NCI-H2227 treated with DMSO at 0.1 percent for 48 hours (cell line): Measurements from ENCODE around the gene RGS7.
"Not testable (repeated sequence)": the region's sequence is repeated elsewhere in the genome, so short reads cannot be mapped to it uniquely, and the experiment has no call there.

ENCODE experiments used
- DNase-seq: peaks from one replicate; lab custom pipeline; 2025; lab: John Stamatoyannopoulos, UW

The RGS7 gene

DNA sequence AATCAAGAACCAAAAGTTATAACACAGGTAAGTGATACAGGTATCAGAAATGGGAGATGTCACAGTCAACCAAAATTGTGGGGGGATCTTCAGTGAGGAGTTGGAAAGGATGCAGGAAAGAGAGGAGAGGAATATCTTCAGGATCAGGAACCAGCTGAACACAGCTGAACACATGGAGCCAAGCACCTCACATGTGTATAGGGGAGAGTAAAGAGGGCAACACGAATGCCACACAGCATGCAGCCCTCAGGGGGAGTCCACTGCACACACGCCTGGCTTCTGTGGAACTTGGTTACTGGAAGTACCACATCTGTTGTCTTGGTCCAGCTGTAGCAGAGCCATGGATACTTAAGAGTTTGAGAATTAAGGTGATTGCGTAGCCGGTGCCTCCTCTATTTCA, 218.8 kb downstream of the RGS7 start:
- no peak for DNase-seq

DNA sequence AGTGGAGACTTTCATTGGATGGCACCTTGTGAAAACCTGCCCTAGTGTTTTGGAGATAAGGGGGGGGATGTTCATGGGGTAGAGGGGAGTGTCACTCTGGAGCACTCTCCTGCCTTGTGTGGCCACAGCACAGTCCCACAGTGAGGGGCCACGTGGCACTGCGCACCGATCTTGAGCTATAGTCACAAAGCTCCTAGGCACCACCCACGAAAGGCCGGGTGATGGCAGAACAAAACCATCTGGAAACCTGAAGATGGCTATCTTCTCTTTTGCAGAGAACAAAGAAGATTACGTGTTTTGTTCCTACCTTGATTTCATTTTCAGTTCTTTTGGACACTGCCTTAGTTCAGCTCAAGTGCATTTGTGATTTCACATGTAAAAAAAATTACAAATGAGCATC, 220.6 kb downstream of the RGS7 start:
- DNase-seq, result no peak

DNA sequence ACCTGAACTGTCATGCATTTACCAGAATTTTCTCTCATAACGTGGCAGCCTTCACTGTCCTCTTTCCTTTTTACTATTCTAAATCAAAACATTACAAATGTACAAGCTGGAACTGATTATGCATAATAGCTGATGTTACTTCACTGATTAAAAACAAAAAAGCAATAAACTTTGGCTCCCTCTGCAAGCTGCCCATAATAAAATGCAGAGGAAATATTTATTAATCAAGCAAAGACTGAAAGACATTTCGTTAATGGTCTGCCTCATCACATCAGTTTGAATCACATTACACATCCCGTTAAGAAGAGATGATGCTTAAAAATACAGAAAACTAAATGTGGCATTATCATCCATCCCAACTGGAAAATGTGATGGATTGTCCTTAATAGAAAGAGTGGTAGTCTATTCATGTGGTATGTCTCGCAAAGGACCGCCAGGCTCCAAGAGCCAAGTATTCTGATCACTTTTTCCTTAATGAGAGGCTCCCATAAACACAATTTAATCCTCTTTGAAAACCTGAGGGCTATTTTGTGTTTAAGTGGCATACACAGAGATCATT, 225.3 kb downstream of the RGS7 start:
- no peak for DNase-seq

DNA sequence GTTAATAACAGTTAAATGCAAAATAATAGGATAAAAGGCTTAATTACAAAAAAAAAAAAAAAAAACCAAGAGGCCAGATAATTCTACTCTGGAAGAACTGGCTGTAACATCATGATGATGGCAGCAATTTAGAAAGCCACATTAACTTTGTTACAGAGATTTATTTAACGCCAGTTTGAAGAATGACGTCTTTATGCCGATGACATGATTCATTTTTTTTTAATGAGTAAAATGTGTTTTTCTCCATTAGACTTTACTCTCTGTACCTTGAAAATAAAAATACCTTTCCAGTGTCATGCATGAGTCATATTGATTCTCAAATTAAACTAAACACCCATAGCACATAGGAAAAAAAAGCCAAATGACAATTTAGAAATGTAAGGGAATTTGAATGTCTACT, 226.1 kb downstream of the RGS7 start:
- no peak for DNase-seq

DNA sequence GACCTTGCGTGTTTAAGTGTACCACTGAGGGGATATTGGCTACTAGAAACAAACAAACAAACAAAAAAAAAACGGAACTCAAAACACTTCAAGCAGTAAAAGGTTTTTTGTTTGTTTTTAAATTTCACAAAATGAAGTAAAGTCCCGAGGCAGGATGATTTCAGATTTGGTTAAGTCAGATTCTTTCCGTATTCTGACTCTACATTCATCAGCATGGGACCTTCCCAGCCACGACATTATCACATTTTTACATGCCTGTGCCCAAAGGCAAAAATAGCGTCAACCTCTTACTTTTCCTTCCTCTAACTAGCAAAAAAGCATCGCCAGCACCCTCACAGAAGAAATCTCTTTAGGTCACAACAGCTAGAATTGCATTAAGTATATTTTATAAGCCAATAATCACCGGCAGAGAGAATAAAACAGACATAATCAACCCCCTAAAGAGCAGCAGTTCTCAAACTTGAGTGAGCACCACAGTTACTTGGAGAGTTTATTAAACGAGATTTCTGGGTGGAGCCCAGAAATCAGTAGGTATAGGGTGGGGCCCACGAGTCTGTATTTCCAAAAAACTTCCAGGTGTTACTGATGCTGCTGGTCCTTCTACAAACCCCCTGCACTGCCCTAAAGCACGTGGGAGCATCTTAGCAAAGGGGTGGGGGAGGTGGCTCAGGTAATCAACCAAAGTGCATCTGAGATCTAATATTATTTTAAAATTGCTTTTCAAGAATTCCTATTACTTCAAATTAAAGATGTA, 227.6 kb downstream of the RGS7 start:
- no peak for DNase-seq

DNA sequence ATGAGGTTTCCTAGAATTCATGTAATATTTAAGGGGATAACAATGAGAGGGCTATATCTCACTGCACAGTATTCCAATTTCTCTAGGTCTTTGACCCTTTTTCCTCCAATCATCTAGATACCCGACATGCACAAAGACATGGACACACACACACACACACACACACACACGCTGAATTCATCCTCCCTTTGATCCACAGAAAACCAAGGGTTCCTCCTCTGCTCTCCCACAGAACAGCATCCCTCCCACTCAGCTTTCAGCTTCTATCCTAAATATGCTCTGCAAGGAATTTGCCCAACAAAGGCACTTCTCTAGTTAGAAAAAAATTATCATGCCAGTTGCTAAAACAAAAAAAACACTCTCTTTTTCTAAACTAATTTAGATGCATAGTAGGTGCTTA, 231.7 kb downstream of the RGS7 start:
- DNase-seq, result no peak

DNA sequence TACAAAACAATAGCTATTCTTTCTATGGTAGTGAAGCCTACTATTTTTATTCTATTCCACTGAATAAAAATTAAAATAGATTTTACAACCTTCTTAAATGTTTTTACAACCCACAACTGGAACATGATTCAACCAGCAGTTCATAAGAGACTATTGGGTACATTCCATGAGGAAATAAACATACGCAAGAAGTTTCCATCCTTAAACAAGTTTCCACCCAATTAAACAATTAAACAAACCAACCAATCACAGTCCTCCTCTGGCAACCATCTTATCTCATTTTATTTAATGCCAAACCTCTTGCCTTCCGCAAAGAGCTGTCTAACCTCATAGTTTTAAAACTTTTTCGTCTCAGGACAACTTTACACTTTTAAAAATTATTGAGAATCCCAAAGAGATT, 239.0 kb downstream of the RGS7 start:
- DNase-seq, result no peak

DNA sequence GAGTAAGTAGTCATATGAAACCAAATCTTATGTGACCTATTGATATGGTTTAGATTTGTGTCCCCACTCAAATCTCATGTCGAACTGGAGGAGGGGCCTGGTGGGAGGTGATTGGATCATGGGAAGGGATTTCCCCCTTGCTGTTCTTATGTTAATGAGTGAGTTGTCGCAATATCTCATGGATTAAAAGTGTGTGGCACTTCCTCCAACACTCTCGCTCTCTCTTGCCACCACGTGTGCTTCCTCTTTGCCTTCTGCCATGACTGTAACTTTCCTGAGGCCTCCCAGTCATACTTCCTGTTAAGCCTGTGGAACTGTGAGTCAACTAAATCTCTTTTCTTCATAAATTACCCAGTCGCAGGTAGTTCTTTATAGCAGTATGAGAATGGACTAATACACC, 241.2 kb downstream of the RGS7 start:
- DNase-seq, result no peak

DNA sequence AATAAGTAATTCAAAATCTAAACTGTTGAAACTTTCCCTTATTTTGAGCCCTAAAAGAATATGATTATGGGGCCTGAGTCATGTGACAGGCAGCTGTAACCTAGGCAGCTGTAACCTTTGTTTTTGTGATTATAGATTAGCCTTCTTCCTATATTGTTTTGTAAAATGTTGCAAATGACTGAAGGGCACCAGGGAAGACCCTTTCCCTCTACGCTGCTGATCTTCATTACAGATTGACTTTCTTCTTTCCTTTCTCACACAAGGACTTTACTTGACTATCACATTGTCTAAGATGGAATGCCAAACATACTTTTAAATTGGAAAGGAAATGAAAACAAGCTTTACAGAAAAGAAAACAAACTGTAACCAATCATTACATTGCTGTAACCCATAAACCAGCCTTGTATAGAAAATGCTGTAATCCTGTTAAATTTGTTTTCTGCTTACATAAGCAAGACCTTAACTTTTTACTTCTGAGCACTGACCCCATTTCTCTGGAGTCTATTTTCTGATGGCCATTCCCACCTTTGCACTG, 242.2 kb downstream of the RGS7 start:
- no peak for DNase-seq

DNA sequence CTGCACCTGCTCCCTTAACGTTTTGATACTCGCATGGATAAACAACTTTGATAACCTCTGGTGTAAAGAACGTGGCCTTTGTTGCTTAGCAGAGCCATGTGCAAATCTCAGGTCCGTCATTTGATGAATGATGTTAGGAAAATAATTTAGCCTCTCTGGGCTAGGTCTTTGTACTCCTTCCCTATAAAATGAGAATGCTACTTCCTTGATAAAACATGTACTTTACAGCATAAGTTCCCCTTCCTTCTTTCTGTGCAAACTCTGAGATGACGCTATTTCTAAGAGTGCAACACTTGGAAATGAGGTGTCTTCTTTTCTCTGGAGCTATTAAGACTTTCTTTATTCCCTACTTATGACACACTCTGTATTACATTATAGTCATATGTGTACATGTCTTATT, 243.4 kb downstream of the RGS7 start:
- no peak for DNase-seq

DNA sequence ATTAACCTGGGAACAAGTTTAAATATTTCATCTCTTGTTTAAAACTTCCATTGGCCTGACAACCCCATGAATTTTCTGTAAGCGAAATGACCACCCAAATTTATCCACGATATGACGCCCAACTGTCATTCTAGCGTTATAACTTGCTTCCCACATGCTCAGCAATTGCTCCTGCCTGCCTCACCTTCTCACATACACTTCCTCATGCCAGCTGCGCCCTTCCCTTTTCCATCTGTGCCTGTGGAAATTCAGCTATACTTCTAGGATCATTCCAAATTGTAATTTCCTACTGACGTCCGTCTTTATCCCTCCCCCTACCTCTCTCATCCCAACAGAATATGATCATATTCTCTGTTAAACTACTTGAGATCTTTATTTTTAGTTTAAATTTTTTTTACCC, 248.0 kb downstream of the RGS7 start:
- DNase-seq, result no peak

DNA sequence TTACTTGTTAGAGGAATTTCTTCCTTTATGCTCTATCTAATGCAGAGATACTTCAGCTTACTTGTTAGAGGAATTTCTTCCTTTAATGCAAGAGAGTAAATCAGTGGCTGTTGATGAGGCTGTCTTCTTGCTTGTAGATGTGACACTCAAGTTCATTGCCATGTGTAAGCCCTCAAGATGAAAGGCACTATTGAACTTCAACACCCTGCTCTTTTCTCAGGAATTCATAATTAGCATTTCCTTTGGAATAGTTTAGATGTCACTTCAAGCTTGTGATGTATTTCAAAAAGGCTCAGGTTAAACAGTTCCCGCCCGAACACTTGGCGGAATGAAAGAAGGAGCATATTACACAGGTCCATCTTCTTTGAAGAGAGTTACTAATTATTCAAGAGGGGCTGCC, 251.9 kb downstream of the RGS7 start:
- DNase-seq, result no peak

DNA sequence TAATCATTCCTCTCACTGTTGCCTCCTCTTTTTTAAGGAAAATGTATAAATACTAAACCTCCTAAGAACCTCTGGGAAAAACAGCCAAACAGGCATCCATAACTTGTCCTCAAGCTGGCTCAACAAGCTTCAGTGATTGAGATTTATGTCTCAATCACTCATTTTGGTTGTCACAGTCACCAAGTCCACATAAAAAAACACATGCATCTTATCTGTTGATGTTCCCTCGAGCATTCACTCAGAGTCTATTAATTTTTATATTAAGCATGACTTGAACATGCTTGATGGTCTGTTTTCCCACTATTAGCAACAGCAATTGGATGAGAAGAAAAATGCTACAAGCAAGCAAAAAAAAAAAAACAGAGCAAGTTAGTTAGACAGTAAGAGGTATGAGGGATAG, 254.3 kb downstream of the RGS7 start:
- DNase-seq, result no peak

DNA sequence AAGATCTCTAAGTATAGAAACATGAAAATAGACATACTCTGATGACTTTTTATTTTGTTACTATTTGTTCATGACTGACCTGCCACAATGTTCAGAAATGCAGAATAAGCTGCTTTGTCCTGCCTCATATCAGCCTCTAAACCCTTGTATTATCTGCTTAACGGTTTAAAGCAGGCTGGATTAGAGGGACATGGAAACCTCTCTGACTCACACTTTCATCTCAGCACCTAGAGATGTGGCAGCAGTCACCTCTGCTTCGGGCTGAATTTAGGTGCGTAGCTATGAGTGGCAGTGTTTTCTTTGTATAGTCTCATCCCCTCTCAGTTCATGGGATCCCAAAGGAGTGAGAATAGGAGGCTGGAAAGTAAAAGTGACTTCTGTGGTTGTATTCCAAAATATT, 255.4 kb downstream of the RGS7 start:
- DNase-seq, result no peak

DNA sequence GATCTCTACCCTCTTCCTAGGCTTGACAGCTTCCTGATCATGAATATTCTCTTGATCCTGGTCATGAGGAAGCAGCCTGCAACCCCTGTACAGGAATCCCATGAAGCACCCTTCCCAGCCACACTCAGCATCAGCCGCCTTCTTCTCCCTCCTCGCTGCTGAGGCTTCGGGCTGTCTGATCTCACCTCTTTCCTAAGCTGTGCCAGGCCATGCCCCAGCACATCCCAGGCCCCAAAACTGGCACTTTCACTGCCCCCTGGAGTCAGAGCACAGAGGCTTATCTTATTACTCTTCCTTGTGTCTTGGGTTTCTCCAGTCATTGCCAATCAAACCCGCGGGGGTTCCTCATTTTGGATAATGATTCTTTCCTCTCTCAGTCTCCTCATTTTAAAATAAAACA, 259.5 kb downstream of the RGS7 start:
- no peak for DNase-seq

DNA sequence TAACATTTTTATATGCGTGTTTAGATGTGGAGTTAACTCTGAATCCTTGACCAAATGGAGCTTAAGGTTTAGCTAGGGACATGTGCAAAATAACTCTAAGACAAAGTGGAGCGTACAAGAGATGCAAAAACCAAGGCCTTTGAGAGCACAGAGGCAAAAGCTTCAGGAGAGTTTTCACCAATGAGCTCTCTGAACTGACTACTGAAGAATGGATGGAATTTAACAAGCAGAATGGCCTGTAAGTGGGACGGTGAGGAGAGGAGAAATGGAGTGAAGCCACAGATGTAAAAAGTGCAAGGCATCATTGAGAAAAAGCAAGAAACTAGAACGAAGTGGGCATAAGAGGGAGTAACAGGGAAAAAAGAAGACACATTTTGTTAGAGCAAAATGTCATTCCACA, 260.0 kb downstream of the RGS7 start:
- no peak for DNase-seq

DNA sequence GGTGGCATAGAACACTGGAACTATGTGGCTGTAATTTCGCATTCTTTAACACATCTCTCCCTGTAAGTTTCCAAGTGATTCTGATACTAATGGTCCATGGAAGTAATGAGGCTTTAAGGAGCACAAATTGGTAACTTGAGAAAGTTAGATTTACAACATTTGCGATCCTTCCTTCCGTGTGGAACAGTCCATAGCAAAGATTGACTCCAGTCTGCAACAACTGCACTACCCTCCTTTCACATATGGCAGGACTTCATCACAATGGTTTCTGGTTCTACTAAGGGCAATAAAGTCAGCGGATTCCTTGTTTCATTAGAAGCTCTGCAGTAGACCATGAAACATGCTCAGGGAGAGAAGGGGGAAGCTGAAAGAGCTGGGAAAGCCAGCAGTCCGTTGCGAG, 261.2 kb downstream of the RGS7 start:
- no peak for DNase-seq

DNA sequence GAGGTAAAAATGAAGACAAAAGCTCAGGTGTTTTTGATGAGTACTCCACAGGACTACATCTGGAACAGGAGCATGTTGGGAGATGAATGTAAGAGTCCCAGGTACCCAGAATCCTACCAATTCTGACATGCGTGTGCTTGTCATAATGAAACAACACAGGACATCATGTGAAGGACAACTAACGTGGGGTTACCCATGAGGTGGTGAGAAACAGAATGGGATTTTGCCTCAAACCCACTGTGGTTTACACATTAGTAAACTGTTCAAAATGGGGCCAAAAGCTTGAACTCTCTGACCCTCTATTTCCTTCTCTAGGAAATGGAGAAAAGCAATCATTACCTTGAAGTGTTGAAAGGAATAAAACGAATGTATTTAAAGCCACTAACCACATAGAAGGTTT, 266.2 kb downstream of the RGS7 start:
- no peak for DNase-seq

DNA sequence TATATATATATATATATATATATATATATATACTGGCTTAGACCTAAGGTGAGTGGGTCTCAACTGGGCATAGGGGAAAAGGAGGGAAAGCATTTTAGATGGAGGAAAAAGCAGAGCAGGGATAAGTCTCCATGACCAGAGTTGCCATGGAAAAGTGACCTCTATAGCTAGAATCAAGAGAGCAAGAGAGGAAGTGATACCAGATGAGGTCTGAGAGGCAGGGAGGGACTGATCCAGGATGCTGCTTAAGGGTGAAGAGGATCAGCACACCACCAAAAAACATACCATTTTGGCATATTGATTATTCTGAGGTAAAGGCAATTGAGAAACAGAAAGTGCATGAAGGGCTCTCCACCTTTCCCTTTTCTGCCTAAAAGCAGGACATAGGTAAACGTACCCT, 267.9 kb downstream of the RGS7 start:
- not testable (repeated sequence) for DNase-seq

DNA sequence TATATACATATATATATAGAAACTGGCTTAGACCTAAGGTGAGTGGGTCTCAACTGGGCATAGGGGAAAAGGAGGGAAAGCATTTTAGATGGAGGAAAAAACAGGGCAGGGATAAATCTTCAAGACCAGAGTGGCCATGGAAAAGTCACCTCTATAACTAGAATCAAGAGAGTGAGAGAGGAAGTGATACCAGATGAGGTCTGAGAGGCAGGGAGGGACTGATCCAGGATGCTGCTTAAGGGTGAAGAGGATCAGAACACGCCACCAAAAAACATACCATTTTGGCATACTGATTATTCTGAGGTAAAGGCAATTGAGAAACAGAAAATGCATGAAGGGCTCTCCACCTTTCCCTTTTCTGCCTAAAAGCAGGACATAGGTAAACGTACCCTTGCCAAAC, 268.9 kb downstream of the RGS7 start:
- not testable (repeated sequence) for DNase-seq

DNA sequence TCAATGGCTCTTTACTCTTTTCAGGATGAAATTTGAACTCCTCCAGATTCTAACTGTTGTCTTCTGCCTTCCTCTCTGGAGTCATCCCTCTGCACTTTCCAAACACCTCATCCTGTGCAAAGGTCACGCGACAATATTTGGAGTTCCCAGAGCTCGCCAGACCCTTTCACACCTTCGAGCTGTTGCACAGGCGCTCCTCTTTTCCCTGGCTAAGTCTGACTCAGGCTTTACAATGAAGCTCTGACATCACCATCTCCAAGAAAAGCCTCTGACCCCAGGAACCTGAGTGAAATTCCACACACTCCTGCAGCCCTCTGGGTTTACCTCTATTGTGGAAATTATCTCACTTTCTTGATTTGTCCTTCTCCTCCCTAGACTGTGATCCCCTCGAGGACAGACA, 270.3 kb downstream of the RGS7 start:
- no peak for DNase-seq

DNA sequence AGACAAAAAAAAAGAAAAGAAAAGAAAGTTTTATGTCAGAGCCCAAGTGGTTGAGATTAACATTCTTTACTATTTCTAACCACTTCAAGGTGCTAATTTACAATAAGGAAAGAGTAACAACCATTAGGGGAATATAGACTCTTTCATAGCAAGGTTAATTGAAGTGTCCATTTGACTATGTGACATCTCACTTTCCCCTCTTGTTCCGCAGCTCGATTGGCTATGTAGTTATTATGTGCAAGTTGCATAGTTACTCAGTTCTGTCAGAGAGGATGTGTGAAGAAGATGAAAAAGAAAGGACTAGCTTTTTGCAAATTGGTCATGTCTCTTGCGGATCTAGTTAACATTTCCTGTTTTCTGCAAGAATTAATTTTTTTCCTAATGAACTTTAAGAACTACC, 273.7 kb downstream of the RGS7 start:
- no peak for DNase-seq

DNA sequence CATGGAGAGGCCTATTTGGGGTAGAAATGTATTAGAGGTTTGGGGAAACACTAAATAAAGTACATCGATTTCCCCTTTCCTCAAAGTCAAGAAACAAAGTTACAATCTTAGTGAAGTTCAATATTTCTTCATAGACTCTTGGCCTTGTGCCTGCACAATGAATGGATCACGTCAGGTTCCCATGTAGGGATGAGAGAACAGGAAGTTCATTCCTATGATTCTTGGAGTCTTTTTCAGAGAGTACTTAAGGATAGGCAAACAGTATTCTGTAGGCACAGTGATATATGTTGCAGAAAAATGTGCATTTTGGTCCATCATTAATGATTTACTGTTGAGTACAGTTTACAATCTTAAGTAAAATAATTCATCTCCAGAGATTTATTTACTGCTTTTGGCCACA, 275.5 kb downstream of the RGS7 start:
- DNase-seq, result no peak

DNA sequence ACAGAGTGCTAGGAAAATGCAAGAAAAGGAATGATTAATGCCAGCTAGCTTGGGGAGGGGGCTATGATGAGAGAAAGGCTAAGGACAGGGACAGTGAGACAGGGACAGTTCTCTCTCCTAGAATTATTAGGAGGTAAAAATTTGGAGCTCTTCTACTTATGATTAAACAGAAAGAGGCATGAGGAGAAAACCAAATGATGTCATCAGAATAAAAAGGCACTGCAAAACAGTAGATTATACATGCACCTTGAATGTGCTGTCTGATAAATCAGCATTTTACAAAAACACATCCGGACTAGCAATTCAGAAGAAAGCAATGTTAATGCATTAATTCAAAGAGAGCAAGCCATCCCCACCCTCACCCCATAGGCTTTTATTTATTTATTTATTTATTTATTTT, 277.5 kb downstream of the RGS7 start:
- no peak for DNase-seq
